WERI-Rb-1 (cell line): ENCODE measurements around the gene IQGAP3.

Source experiments
- DNase-seq: peaks from one replicate; pipeline ENCODE4 v3.0.0-alpha.2; 2020
- H3K27ac ChIP-seq: fragments of 250-450 bp; sonication (Bioruptor Pico); 2 replicates; pipeline ENCODE4 v1.5.1; 2020; ENCODE audit warnings: mild to moderate bottlenecking, moderate library complexity
- H3K27me3 ChIP-seq: fragments of 250-450 bp; sonication (Bioruptor Pico); 2 replicates; pipeline ENCODE4 v1.5.1; 2021; ENCODE audit warnings: mild to moderate bottlenecking, low read depth, moderate library complexity; ENCODE audit not compliant: insufficient read depth, severe bottlenecking
- H3K36me3 ChIP-seq: fragments of 250-450 bp; sonication (Bioruptor Pico); 2 replicates; pipeline ENCODE4 v1.5.1; 2020; ENCODE audit warnings: mild to moderate bottlenecking, moderate library complexity
- H3K4me3 ChIP-seq: 2 replicates; pipeline ENCODE4 v1.5.1; 2011; ENCODE audit warnings: low read depth, mild to moderate bottlenecking, control low read depth, low read length
- H3K9me3 ChIP-seq: fragments of 250-450 bp; sonication (Bioruptor Pico); 2 replicates; pipeline ENCODE4 v1.5.1; 2021; ENCODE audit warnings: mild to moderate bottlenecking, moderate library complexity; ENCODE audit not compliant: severe bottlenecking
- CTCF ChIP-seq: IDR thresholded peaks from 2 replicates; pipeline ENCODE4 v1.5.1; 2011; ENCODE audit warnings: low read depth, mild to moderate bottlenecking, control low read depth, inconsistent platforms, low read length

IQGAP3 gene

GRCh38 chr1:156486421-156487344 is 85.7 kb downstream of the IQGAP3 start:
- Histone ChIP-seq H3K27me3 (no peaks in the 10 kb centered on the region), H3K4me3 (no peak overlapping the region), H3K36me3 (peaks cover 70% of the 10 kb centered on the region), H3K27ac (no peak overlapping the region; the same call in 1 of the 2 replicates), H3K9me3 (no peaks in the 10 kb centered on the region)
- TF ChIP-seq CTCF = no peak
- DNase-seq = no peak

DNA sequence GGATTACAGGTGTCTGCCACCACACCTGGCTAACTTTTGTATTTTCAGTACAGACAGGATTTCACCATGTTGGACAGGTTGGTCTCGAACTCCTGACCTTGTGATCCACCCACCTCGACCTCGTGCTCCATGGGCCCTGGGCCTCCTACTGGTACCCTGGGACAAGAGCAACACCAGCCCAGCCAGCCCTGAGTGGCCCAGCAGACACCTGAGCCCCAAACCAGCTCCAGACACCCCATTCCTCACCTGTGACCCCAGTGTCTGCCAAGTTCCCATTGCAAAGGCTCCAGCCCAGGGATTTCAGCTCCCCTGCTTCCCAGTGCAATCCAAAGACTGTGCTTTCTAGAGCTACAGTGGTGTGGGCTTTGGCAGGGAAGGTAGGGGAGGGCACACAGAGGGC is 86.4 kb downstream of the IQGAP3 start:
- no peaks in the 10 kb centered on the region for H3K27me3 ChIP-seq
- no peak overlapping the region for H3K27ac ChIP-seq
- no peak for DNase-seq
- TF ChIP-seq CTCF = 0 out of 2 replicates have a peak, but pooled peaks have one; percentile 14
- H3K9me3 ChIP-seq = no peaks in the 10 kb centered on the region
- H3K36me3 ChIP-seq = peaks cover 73% of the 10 kb centered on the region
- no peak overlapping the region for H3K4me3 ChIP-seq

DNA sequence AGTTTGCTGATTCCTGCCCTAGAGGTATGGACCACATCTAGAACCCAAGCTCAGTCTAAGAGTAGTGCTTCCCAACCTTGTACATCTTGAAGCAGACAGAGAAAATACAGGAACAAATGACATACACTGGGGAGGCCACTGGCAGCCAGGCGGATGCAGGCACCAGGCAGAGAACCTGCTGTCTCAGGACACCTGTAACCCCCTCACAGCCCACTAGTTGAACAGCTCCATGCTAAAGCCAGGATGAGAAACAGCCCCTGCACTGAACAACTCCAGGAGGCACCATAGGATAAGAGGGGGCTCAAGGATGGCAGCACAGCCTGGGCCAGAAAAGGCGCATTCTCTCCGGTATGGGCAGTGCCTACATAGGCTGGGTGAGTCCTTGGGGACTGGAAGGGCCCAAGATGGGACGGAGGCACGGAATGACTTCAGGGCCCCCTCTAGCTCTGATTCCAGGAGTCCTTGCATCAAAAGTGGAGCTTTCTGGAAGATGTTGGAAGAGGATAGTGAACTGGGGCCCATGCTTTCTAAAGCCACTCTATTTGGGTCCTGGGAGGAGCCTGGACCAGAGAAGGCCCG is 87.8 kb downstream of the IQGAP3 start:
- no peak for DNase-seq
- Histone ChIP-seq H3K27ac (no peak overlapping the region), H3K27me3 (no peaks in the 10 kb centered on the region), H3K36me3 (peaks cover 85% of the 10 kb centered on the region), H3K4me3 (no peak overlapping the region), H3K9me3 (no peaks in the 10 kb centered on the region)
- TF ChIP-seq CTCF = no peak

GRCh38 chr1:156483397-156483796 is 89.0 kb downstream of the IQGAP3 start:
- TF ChIP-seq CTCF = no peak
- H3K4me3 ChIP-seq = no peak overlapping the region
- no peaks in the 10 kb centered on the region for H3K9me3 ChIP-seq
- H3K36me3 ChIP-seq = peaks cover 92% of the 10 kb centered on the region
- no peaks in the 10 kb centered on the region for H3K27me3 ChIP-seq
- no peak for DNase-seq
- H3K27ac ChIP-seq = no peak overlapping the region

DNA sequence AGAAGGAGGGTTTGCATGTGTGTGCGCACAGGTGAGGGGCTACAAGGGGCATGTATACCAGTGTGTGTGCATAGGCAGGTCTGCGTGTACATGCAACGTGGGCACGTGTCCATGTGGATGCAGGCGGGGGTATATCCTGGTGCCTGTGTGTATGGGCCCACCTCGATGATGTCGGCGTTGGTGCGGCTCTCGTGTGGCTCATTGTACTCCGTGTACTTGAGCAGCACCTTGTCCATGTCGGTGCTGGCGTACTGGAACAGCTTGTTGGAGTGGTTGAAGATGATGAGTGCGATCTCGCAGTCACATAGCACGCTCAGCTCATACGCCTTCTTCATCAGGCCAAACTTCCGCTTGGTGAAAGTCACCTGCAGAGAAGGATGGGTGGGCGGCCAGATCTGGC is 90.1 kb downstream of the IQGAP3 start:
- Histone ChIP-seq H3K36me3 (peaks cover 92% of the 10 kb centered on the region), H3K4me3 (no peak overlapping the region), H3K27me3 (no peaks in the 10 kb centered on the region), H3K27ac (no peak overlapping the region), H3K9me3 (no peaks in the 10 kb centered on the region)
- no peak for DNase-seq
- no peak for TF ChIP-seq CTCF
